Smooth muscle cell (in vitro differentiated cells): Measurements from ENCODE around the gene TPH2. TPM values are rescaled to one million over a fixed set of nuclear protein-coding genes. Genes with fewer than 3 reads are reported as not detected.
A peak's percentile ranks its signal among the peaks of the same experiment; 100 is the strongest.

Experiments used
- DNase-seq: peaks from one replicate; lab custom pipeline; 2025; ENCODE audit not compliant: unreplicated experiment; lab: John Stamatoyannopoulos, UW
- H2AFZ ChIP-seq: fragments of 200-600 bp; sonication (generic); 2 replicates; pipeline ENCODE4 v1.6.0; 2016; ENCODE audit warnings: antibody characterized with exemption, low read depth, mild to moderate bottlenecking
- H3F3A ChIP-seq: fragments of 200-600 bp; sonication (generic); 2 replicates; pipeline ENCODE4 v1.6.0; 2017; ENCODE audit warnings: antibody characterized with exemption, low read depth
- H3K27ac ChIP-seq: fragments of 200-600 bp; sonication (generic); 2 replicates; pipeline ENCODE4 v1.5.1; 2016; ENCODE audit warnings: low read depth, mild to moderate bottlenecking
- H3K27me3 ChIP-seq: fragments of 200-600 bp; sonication (generic); 2 replicates; pipeline ENCODE4 v1.6.1; 2016; ENCODE audit warnings: low read depth, mild to moderate bottlenecking
- H3K36me3 ChIP-seq: fragments of 200-600 bp; sonication (generic); 2 replicates; pipeline ENCODE4 v1.5.1; 2016; ENCODE audit warnings: low read depth
- H3K4me1 ChIP-seq: fragments of 200-600 bp; sonication (generic); 2 replicates; pipeline ENCODE4 v1.5.1; 2016; ENCODE audit warnings: low read depth
- H3K4me2 ChIP-seq: fragments of 200-600 bp; sonication (generic); 2 replicates; pipeline ENCODE4 v1.6.0; 2016; ENCODE audit warnings: mild to moderate bottlenecking
- H3K4me3 ChIP-seq: fragments of 200-600 bp; sonication (generic); 2 replicates; pipeline ENCODE4 v1.5.1; 2016; ENCODE audit warnings: mild to moderate bottlenecking
- H3K79me2 ChIP-seq: fragments of 200-600 bp; sonication (generic); 2 replicates; pipeline ENCODE4 v1.6.0; 2016; ENCODE audit warnings: low read depth, mild to moderate bottlenecking
- H3K9ac ChIP-seq: fragments of 200-600 bp; sonication (generic); 2 replicates; pipeline ENCODE4 v1.6.0; 2016; ENCODE audit warnings: low read depth
- H3K9me3 ChIP-seq: fragments of 200-600 bp; sonication (generic); replicated peaks from 2 replicates; pipeline ENCODE4 v1.5.1; 2016; ENCODE audit warnings: low read depth
- H4K20me1 ChIP-seq: fragments of 200-600 bp; sonication (generic); 2 replicates; pipeline ENCODE4 v1.6.0; 2016; ENCODE audit warnings: low read depth
- WGBS: methylation state at CpG from one replicate; pipeline ENCODE4 v1.1.7; 2016; ENCODE audit warnings: low lambda C conversion rate; 5-methylcytosine and 5-hydroxymethylcytosine counted together
- polyA plus RNA-seq: library from polyadenylated mRNA; unstranded; fragments of >200 nt; fragmentation: Nextera tagmentation; extraction: Ambion mirVana; gene quantifications from 2 replicates; pipeline ENCODE4 v1.2.1, GENCODE V29; 2016
- total RNA-seq: library from RNA; depleted of rRNA; stranded (reverse); fragments of >200 nt; gene quantifications from 2 replicates; pipeline ENCODE4 v1.2.3, GENCODE V29; 2014
- TF ChIP-seq, protein P1 (sequence below): fragments of 200-600 bp; sonication (generic); IDR thresholded peaks from 2 replicates; pipeline ENCODE4 v1.5.1; 2017; ENCODE audit warnings: borderline replicate concordance, mild to moderate bottlenecking, antibody characterized with exemption; ENCODE audit not compliant: insufficient read depth, poor library complexity, severe bottlenecking

Gene TPH2
- total and polyA plus RNA-seq, 2 experiments from 2014 or later = not detected

- Histone ChIP-seq H3K4me1 (peaks cover 2% of the 10 kb centered on the region), H3K4me2 (no peak overlapping the region), H3K9me3 (no peaks in the 10 kb centered on the region), H2AFZ (no peak overlapping the region), H3K27ac (no peak overlapping the region), H3K79me2 (no peaks in the 10 kb centered on the region), H3K4me3 (no peak overlapping the region), H3F3A (no peaks in the 10 kb centered on the region), H3K9ac (no peak overlapping the region), H3K27me3 (no peaks in the 10 kb centered on the region), H4K20me1 (no peaks in the 10 kb centered on the region), H3K36me3 (no peaks in the 10 kb centered on the region)
- DNase-seq = no peak
- TF ChIP-seq, protein P1, sequence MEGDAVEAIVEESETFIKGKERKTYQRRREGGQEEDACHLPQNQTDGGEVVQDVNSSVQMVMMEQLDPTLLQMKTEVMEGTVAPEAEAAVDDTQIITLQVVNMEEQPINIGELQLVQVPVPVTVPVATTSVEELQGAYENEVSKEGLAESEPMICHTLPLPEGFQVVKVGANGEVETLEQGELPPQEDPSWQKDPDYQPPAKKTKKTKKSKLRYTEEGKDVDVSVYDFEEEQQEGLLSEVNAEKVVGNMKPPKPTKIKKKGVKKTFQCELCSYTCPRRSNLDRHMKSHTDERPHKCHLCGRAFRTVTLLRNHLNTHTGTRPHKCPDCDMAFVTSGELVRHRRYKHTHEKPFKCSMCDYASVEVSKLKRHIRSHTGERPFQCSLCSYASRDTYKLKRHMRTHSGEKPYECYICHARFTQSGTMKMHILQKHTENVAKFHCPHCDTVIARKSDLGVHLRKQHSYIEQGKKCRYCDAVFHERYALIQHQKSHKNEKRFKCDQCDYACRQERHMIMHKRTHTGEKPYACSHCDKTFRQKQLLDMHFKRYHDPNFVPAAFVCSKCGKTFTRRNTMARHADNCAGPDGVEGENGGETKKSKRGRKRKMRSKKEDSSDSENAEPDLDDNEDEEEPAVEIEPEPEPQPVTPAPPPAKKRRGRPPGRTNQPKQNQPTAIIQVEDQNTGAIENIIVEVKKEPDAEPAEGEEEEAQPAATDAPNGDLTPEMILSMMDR = no peak
- 97% methylated on average over 1 of the region's 1 CpG for WGBS
Observed at GRCh38 chr12:71954861-71955260, 16.2 kb downstream of the TPH2 start.

- TF ChIP-seq, protein P1 = no peak
- Histone ChIP-seq H3K4me2 (no peak overlapping the region), H4K20me1 (no peaks in the 10 kb centered on the region), H3K27me3 (no peaks in the 10 kb centered on the region), H3K79me2 (no peaks in the 10 kb centered on the region), H3K27ac (no peak overlapping the region), H3K9ac (no peak overlapping the region), H3K4me3 (no peak overlapping the region), H3F3A (no peaks in the 10 kb centered on the region), H3K9me3 (no peaks in the 10 kb centered on the region), H3K36me3 (no peaks in the 10 kb centered on the region), H2AFZ (no peak overlapping the region), H3K4me1 (no peaks in the 10 kb centered on the region)
- 20% methylated on average over 2 of the region's 2 CpGs for WGBS
- no peak for DNase-seq
Observed at GRCh38 chr12:71955970-71956369, 17.3 kb downstream of the TPH2 start.

GRCh38 chr12:71958056-71958455, 19.4 kb downstream of the TPH2 start:
- H3K79me2 ChIP-seq = no peaks in the 10 kb centered on the region
- TF ChIP-seq, protein P1 = no peak
- H3K4me1 ChIP-seq = no peaks in the 10 kb centered on the region
- H3K9ac ChIP-seq = no peak overlapping the region
- no peaks in the 10 kb centered on the region for H4K20me1 ChIP-seq
- H3K27ac ChIP-seq = no peak overlapping the region
- H3K36me3 ChIP-seq = no peaks in the 10 kb centered on the region
- H3K27me3 ChIP-seq = no peaks in the 10 kb centered on the region
- H3K9me3 ChIP-seq = no peaks in the 10 kb centered on the region
- H3K4me3 ChIP-seq = no peak overlapping the region
- no peak for DNase-seq
- no peaks in the 10 kb centered on the region for H3F3A ChIP-seq
- peak overlapping the region; percentile 21 for H3K4me2 ChIP-seq
- H2AFZ ChIP-seq = no peak overlapping the region
- WGBS = 31% methylated on average over 2 of the region's 2 CpGs

- Histone ChIP-seq H2AFZ (no peak overlapping the region), H3F3A (no peaks in the 10 kb centered on the region)
- DNase-seq = no peak
Observed at GRCh38 chr12:71958457-71958856, 19.8 kb downstream of the TPH2 start.

More at GRCh38 chr12:71958457-71958856, 19.8 kb downstream of the TPH2 start:
- no peaks in the 10 kb centered on the region for H3K9me3 ChIP-seq
- WGBS = 47% methylated on average over 2 of the region's 2 CpGs
- H3K36me3 ChIP-seq = no peaks in the 10 kb centered on the region
- no peaks in the 10 kb centered on the region for H3K27me3 ChIP-seq
- H3K4me2 ChIP-seq = peak overlapping the region; percentile 21
- no peaks in the 10 kb centered on the region for H3K79me2 ChIP-seq
- H3K4me1 ChIP-seq = no peaks in the 10 kb centered on the region
- H3K9ac ChIP-seq = no peak overlapping the region
- H4K20me1 ChIP-seq = no peaks in the 10 kb centered on the region
- TF ChIP-seq, protein P1 = no peak
- H3K4me3 ChIP-seq = no peak overlapping the region
- H3K27ac ChIP-seq = no peak overlapping the region
